HPDE6-E6E7 (cell line): ENCODE data around the gene ZP3.
"Not testable (repeated sequence)": the region's sequence is repeated elsewhere in the genome, so short reads cannot be mapped to it uniquely, and the experiment has no call there.

Experiments
- DNase-seq: peaks from one replicate; pipeline ENCODE4 v3.0.0; 2011; ENCODE audit warnings: missing footprints; ENCODE audit errors: extremely low spot score

Gene ZP3

GRCh38 chr7:76440404-76440803 is 15.7 kb downstream of the ZP3 start:
- not testable (repeated sequence) for DNase-seq

GRCh38 chr7:76441792-76442191 is 17.0 kb downstream of the ZP3 start:
- not testable (repeated sequence) for DNase-seq

- not testable (repeated sequence) for DNase-seq
Measured at GRCh38 chr7:76442664-76443446, 18.1 kb downstream of the ZP3 start.

GRCh38 chr7:76443846-76444245 is 19.1 kb downstream of the ZP3 start:
- not testable (repeated sequence) for DNase-seq

GRCh38 chr7:76445577-76446008 is 20.8 kb downstream of the ZP3 start:
- DNase-seq: not testable (repeated sequence)

- DNase-seq: not testable (repeated sequence)
Measured at GRCh38 chr7:76457017-76457416, 32.3 kb downstream of the ZP3 start.

GRCh38 chr7:76458504-76458903 is 33.8 kb downstream of the ZP3 start:
- DNase-seq: not testable (repeated sequence)

GRCh38 chr7:76460767-76461166 is 36.0 kb downstream of the ZP3 start:
- not testable (repeated sequence) for DNase-seq

GRCh38 chr7:76461464-76462101 is 36.8 kb downstream of the ZP3 start, which contains the start of gene DTX2:
TSS of gene DTX2 (plus strand) at chr7:76461709. CDS start at chr7:76480510, 18,801 bp downstream.
- DNase-seq: not testable (repeated sequence)

- not testable (repeated sequence) for DNase-seq
Measured at GRCh38 chr7:76462271-76462882, 37.6 kb downstream of the ZP3 start.

- DNase-seq: not testable (repeated sequence)
Measured at GRCh38 chr7:76464959-76465358, 40.2 kb downstream of the ZP3 start.

- DNase-seq: not testable (repeated sequence)
Measured at GRCh38 chr7:76465950-76466349, 41.2 kb downstream of the ZP3 start.

GRCh38 chr7:76467743-76468404 is 43.1 kb downstream of the ZP3 start:
- peak; percentile 23 for DNase-seq

GRCh38 chr7:76471556-76472221 is 46.9 kb downstream of the ZP3 start:
- not testable (repeated sequence) for DNase-seq

GRCh38 chr7:76473097-76473496 is 48.3 kb downstream of the ZP3 start:
- DNase-seq: not testable (repeated sequence)

- DNase-seq: not testable (repeated sequence)
Measured at GRCh38 chr7:76476280-76476679, 51.5 kb downstream of the ZP3 start.

GRCh38 chr7:76476742-76477474 is 52.2 kb downstream of the ZP3 start:
- not testable (repeated sequence) for DNase-seq

GRCh38 chr7:76479628-76480027 is 54.9 kb downstream of the ZP3 start:
- not testable (repeated sequence) for DNase-seq

- DNase-seq: not testable (repeated sequence)
Measured at GRCh38 chr7:76480403-76481253, 55.9 kb downstream of the ZP3 start.

- not testable (repeated sequence) for DNase-seq
Measured at GRCh38 chr7:76482660-76483059, 57.9 kb downstream of the ZP3 start.
